GM18909 (cell line): Measurements from ENCODE around the gene GALNT1.
A peak's percentile ranks its signal among the peaks of the same experiment; 100 is the strongest.

Experiments used
- ATAC-seq: cut with Tn5 transposase; IDR thresholded peaks from one replicate; pipeline ENCODE4 v1.9.1; 2021; ENCODE audit warnings: mild to moderate bottlenecking; ENCODE audit not compliant: unreplicated experiment, poor library complexity

GALNT1 gene

DNA sequence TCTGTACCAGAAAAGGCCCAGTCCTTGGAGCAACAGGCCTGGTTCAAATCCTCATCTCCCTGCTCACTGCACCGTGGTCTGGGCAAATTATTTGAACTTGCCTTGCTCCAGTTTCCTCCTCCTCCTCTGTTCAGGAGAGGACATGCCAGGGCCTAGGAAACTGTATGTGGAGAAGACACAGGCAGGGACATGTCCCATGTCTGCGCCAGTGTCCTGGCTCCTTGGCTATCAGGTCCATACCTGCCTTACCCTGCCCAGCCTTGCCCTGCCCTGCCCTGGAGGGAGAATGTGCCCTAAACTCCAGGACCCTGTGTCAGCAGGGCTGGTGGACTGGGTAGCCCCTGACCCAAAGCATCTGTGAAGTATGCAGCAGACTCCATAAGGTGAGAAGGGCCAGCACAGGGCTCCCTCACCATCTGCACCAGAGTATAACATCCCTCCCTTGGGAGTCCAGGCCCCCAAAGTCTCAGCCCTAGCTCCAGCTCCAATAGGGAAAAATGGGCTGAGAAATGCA is 165.3 kb downstream of the GALNT1 start:
- ATAC-seq, result no peak

DNA sequence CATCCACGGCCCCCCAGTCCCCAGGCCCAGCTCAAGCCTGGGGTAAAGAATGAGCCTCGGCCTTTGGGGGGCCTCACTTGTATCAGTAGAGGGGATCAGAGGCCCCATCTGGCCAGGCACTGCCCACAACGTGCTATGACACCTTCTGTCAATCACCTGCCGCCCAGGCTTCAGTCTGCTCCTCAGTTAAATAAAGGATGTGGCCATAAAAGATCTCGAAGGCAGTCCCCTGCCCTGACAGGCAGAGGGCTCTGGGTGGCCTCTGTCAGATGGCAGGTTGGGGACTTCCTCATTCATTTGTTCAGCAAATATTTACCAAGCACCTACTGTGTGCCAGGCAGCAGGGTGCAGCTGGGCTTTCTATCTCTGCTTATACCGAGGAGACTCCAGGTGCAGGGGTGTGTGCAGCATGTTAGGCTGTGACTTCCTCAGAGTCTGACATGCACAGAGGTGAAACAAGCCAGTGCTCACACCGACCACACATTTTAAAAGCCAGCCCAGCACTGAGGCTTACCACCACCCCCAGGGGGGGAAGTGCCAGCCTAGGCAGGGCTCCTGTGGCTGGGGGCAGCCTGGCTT is 166.4 kb downstream of the GALNT1 start:
- no peak for ATAC-seq

DNA sequence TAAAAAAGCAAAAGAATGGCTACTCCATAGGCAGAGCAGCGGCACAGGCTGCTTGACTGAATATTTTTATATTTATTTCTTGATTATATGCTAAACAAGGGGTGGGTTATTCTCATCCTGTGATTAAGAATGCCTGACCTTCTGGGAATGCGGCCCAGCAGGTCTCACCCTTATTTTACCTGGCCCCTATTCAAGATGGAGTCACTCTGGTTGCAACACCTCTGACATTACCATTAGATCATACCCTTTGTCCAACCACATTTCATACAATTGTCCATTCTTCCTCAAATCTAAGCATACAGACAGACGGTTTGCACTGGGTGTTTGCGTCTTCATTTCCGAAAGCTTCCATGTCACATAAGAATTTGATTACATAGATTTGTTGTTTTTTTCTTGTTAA is 168.2 kb downstream of the GALNT1 start:
- ATAC-seq, result no peak

DNA sequence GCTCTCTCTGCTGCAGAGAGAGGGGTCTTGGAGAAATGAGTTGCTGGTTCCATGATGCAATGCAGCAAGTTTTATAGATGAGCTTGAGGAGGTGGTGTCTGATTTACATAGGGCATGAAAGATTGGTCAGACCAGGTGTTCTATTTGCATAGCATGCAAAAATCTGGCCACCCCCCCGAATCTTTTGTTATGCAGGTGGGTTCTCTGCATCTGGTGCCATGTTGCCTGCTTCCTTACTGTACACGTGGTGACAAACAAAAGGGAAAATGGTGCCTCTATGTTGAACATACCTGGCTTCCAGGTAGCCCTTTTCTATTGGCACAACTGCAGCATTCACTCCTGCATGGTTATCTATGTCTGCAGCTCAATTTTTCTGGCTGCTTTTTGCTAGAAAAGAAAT is 169.4 kb downstream of the GALNT1 start:
- no peak for ATAC-seq

DNA sequence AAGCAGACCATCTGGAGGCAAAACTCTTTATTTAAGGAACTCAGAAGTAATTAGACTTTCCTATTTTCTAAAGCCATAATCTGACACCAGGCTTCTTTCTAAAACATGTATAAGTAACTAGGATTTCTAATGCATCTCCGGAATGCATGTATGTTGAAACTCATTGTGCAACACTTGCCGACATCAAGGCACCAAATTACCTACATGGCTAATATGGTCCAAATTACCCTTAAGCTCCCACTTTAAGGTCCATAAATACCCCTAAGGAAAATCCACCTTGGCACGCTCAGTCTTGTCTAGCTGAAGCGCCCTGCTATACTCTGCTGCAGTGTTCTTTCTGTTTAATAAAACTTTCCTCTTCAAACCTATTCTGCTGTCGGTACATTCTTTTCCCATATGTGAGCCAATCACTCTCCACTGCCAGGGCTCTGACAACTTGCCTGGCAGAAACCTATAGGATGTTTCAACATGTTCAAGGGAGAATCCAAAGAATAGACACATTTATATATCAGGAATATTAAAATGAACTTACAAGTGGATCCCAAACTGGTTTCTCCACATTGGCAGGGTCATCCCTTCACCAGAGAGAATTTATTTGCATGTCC is 171.9 kb downstream of the GALNT1 start:
- ATAC-seq, result no peak

DNA sequence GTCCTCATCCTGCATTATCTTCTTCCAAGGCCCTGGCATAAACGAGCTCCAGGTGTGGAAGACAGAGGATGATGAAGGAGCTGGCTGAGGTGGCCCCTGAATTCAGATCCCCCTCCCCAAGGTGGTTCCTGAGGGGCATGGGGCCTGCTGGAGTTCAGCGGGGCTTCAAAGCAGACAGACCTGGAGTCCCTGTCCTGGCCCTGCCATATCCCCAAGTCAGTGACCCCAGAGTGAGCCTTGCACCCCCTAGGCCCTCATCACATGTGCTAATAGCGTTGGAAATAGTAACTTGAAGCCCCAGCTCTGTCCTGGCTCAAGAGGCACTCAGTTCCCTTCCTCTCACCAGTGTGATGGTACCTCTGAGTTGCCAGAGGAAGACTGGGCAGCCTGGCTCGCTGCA is 172.9 kb downstream of the GALNT1 start:
- ATAC-seq, result no peak

DNA sequence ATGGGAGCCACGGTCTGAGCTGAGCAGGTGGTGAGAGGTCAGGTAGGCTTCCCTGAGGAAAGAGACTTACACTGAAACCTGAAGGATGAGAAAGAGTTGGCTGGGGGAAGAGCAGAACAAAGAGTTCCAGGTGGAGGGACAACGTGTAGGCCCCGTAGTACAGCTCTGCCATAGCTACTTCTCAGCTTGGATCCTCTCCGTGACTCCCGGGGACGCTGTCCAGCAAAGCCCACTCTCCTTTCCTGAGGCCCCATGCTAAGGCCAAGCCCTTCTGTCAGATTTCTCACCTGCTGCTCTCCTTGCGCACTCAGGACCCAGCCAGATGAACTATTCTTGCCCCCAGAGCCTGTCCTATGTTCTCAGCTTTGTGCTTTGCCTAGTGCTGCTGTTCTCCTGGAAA is 173.8 kb downstream of the GALNT1 start:
- no peak for ATAC-seq

DNA sequence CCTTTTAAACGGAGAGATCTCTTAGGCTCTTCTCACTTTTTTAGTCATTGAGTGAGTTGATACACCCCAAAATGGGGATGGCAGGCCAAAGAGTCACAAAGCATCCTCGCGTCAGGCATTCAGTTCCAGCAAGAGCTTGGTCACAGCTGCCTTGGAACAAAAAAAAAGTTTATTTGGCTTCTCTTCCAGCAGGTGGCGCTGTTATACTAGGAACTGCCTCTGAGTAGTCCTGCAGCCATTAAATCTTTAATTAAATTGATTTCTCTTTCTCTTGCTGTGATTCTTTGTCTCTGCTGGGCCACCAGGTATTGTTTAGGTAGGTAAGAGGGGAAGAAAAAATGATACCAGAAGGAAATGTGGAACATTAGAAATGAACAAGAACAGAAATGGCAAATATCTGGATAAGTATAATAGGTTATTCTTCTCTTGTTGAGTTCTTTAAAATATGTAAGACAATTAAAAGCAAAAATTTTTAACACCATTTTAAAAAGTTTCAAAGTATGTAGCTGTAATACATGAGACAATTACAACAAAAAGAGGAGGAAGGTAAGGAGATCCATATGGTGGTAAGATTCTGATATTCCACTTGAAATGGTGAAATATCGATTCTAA is 175.1 kb downstream of the GALNT1 start:
- ATAC-seq, result peak; percentile 68
